HepG2 (cell line): Measurements from ENCODE around the gene UGP2. TPM values are rescaled to one million over a fixed set of nuclear protein-coding genes. Genes with fewer than 3 reads are reported as not detected.

Experiments
- ATF4 ChIP-seq, 2 experiments: fragments of 450-650 bp in 1 of 2; sonication (generic) in 1 of 2; formaldehyde crosslinking; IDR thresholded peaks; 2 replicates each; pipeline versions ENCODE4 v1.5.0 to v1.8.0; 2020 to 2022; ENCODE audit warnings: mild to moderate bottlenecking in 1 of 2, missing genetic modification reagents in 1 of 2
- ATF7-NPFF ChIP-seq: sonication (generic); formaldehyde crosslinking; IDR thresholded peaks from 2 replicates; pipeline ENCODE4 v1.8.1; 2023; ENCODE audit warnings: mild to moderate bottlenecking, low read depth, missing genetic modification reagents, moderate library complexity
- CC2D1A ChIP-seq: sonication (generic); formaldehyde crosslinking; IDR thresholded peaks from 2 replicates; pipeline ENCODE4 v1.8.1; 2023; ENCODE audit warnings: mild to moderate bottlenecking, missing genetic modification reagents
- ELF3 ChIP-seq: IDR thresholded peaks from 2 replicates; pipeline ENCODE4 v1.6.1; 2016; ENCODE audit warnings: missing genetic modification reagents, missing compliant biosample characterization
- FOXO1 ChIP-seq: sonication (generic); formaldehyde crosslinking; IDR thresholded peaks from 2 replicates; pipeline ENCODE4 v1.4.0; 2020; ENCODE audit warnings: missing genetic modification reagents
- ISL2 ChIP-seq: sonication (generic); formaldehyde crosslinking; IDR thresholded peaks from 2 replicates; pipeline ENCODE4 v1.5.0; 2020; ENCODE audit warnings: missing genetic modification reagents
- JUNB ChIP-seq: sonication (generic); formaldehyde crosslinking; IDR thresholded peaks from 2 replicates; pipeline ENCODE4 v1.8.0; 2022; ENCODE audit warnings: missing genetic modification reagents, mild to moderate bottlenecking, borderline replicate concordance
- NFAT5 ChIP-seq: sonication (generic); formaldehyde crosslinking; IDR thresholded peaks from 2 replicates; pipeline ENCODE4 v1.4.0; 2020; ENCODE audit warnings: missing genetic modification reagents
- NFIC ChIP-seq: IDR thresholded peaks from 2 replicates; pipeline ENCODE4 v1.6.1; 2012; ENCODE audit warnings: mild to moderate bottlenecking, low read length, inconsistent platforms
- PITX1 ChIP-seq: sonication (generic); formaldehyde crosslinking; IDR thresholded peaks from 2 replicates; pipeline ENCODE4 v1.5.1; 2020; ENCODE audit warnings: mild to moderate bottlenecking, missing genetic modification reagents
- RARA ChIP-seq: IDR thresholded peaks from 2 replicates; pipeline ENCODE4 v1.6.1; 2016; ENCODE audit warnings: missing genetic modification reagents, missing compliant biosample characterization
- SALL1 ChIP-seq: sonication (generic); formaldehyde crosslinking; IDR thresholded peaks from 2 replicates; pipeline ENCODE4 v1.8.0; 2022; ENCODE audit warnings: mild to moderate bottlenecking, missing genetic modification reagents
- TBL1XR1 ChIP-seq: fragments of 150-350 bp; IDR thresholded peaks from 2 replicates; pipeline ENCODE4 v1.6.1; 2014; ENCODE audit warnings: borderline replicate concordance, low read length; ENCODE audit not compliant: partially characterized antibody
- ZC3H4 ChIP-seq: sonication (generic); formaldehyde crosslinking; IDR thresholded peaks from 2 replicates; pipeline ENCODE4 v1.4.0; 2020; ENCODE audit warnings: missing genetic modification reagents, borderline replicate concordance
- ZMAT5 ChIP-seq: sonication (generic); formaldehyde crosslinking; IDR thresholded peaks from 2 replicates; pipeline ENCODE4 v1.5.0; 2020; ENCODE audit warnings: mild to moderate bottlenecking, low read depth, missing genetic modification reagents, borderline replicate concordance
- ZMYM3 ChIP-seq: sonication (generic); formaldehyde crosslinking; IDR thresholded peaks from 2 replicates; pipeline ENCODE4 v1.5.1; 2020; ENCODE audit warnings: mild to moderate bottlenecking, missing genetic modification reagents
- ZNF33B ChIP-seq: sonication (generic); formaldehyde crosslinking; IDR thresholded peaks from 2 replicates; pipeline ENCODE4 v1.5.1; 2020; ENCODE audit warnings: mild to moderate bottlenecking, missing genetic modification reagents
- ZNF746 ChIP-seq: sonication (generic); formaldehyde crosslinking; IDR thresholded peaks from 2 replicates; pipeline ENCODE4 v1.8.0; 2022; ENCODE audit warnings: mild to moderate bottlenecking, missing genetic modification reagents
- polyA plus RNA-seq, 8 experiments: library from polyadenylated mRNA; depleted of rRNA in 3 of 8; stranded (reverse) in 7 of 8; unstranded in 1 of 8; fragments of >200 nt; fragmentation: Illumina TruSeq in 4 of 8; extraction: Trizol in 4 of 8; gene quantifications; 2 replicates each; pipeline versions ENCODE4 v1.2.1 to v1.2.3, GENCODE V29; 2011 to 2016; ENCODE audit warnings: low read depth in 4 of 8, missing spikeins in 1 of 8, mixed read lengths in 1 of 8; ENCODE audit not compliant: insufficient read depth in 1 of 8
- total RNA-seq, 5 experiments: library from RNA; depleted of rRNA; stranded (reverse); fragments of >200 nt; fragmentation: Illumina TruSeq; extraction: Trizol; gene quantifications; 2 replicates each; pipeline ENCODE4 v1.2.3, GENCODE V29; 2016; ENCODE audit warnings: low read depth in 1 of 5
- TF ChIP-seq, protein P1 (sequence below): sonication (generic); formaldehyde crosslinking; IDR thresholded peaks from 2 replicates; pipeline ENCODE4 v1.5.0; 2020; ENCODE audit warnings: missing genetic modification reagents
- TF ChIP-seq, protein P2 (sequence below): sonication (generic); formaldehyde crosslinking; IDR thresholded peaks from 2 replicates; pipeline ENCODE4 v1.4.0; 2020; ENCODE audit warnings: mild to moderate bottlenecking, low read depth, missing genetic modification reagents

The UGP2 gene
- total and polyA plus RNA-seq, 2 of the 13 experiments (the other 11 are each of a cell fraction or from before 2014, with no cell fraction given) = 96.0 to 134 TPM

- peak; percentile 52; the same call in 1 of the 2 replicates for TF ChIP-seq FOXO1
- peak; percentile 72 for TF ChIP-seq RARA
- TF ChIP-seq ELF3 (CRISPR knock-in tag) = no peak; the same call in 1 of the 2 replicates
- peak; percentile 22; the same call in 1 of the 2 replicates for TF ChIP-seq JUNB (CRISPR knock-in tag)
- no peak for TF ChIP-seq ZC3H4 (CRISPR knock-in tag)
- peak; percentile 46; the same call in 1 of the 2 replicates for TF ChIP-seq ATF7-NPFF (CRISPR knock-in tag)
- TF ChIP-seq ISL2 = peak; percentile 86
- TF ChIP-seq, protein P1, sequence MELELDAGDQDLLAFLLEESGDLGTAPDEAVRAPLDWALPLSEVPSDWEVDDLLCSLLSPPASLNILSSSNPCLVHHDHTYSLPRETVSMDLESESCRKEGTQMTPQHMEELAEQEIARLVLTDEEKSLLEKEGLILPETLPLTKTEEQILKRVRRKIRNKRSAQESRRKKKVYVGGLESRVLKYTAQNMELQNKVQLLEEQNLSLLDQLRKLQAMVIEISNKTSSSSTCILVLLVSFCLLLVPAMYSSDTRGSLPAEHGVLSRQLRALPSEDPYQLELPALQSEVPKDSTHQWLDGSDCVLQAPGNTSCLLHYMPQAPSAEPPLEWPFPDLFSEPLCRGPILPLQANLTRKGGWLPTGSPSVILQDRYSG = no peak
- TF ChIP-seq NFIC = peak; percentile 63; the same call in 1 of the 2 replicates
- TF ChIP-seq ZNF33B (CRISPR knock-in tag) = 0 out of 2 replicates have a peak, but pooled peaks have one; percentile 61
- TF ChIP-seq SALL1 (CRISPR knock-in tag) = peak; percentile 83
- TF ChIP-seq CC2D1A (CRISPR knock-in tag) = no peak
- no peak for TF ChIP-seq ZMYM3 (CRISPR knock-in tag)
- no peak; the same call in 1 of the 2 replicates for TF ChIP-seq NFAT5 (CRISPR knock-in tag)
- TF ChIP-seq ATF4 (CRISPR knock-in tag; IDR thresholded peaks at IDR 0.05) = peak in 1 of 2 experiments; percentile 71; a peak in 1 of 4 replicates
- TF ChIP-seq TBL1XR1 = no peak
- TF ChIP-seq ZMAT5 (CRISPR knock-in tag) = no peak
- no peak for TF ChIP-seq ZNF746 (CRISPR knock-in tag)
- 0 out of 2 replicates have a peak, but pooled peaks have one; percentile 34 for TF ChIP-seq PITX1
- TF ChIP-seq, protein P2, sequence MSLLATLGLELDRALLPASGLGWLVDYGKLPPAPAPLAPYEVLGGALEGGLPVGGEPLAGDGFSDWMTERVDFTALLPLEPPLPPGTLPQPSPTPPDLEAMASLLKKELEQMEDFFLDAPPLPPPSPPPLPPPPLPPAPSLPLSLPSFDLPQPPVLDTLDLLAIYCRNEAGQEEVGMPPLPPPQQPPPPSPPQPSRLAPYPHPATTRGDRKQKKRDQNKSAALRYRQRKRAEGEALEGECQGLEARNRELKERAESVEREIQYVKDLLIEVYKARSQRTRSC (CRISPR knock-in tag) = no peak
Measured at GRCh38 chr2:63842149-63843061, 709 bp downstream of the UGP2 start (continued).
